Measurements from ENCODE around the gene ARHGAP26. TPM values are rescaled to one million over a fixed set of nuclear protein-coding genes. Genes with fewer than 3 reads are reported as not detected.

The ARHGAP26 gene
- total RNA-seq, 1 experiment from 2014 or later = 1.7 TPM

GRCh38 chr5:143219696-143220095 lies 449.5 kb downstream of the ARHGAP26 start:
- DNase-seq (ENCODE audit: low spot score) = no peak

GRCh38 chr5:143220748-143221251 lies 450.6 kb downstream of the ARHGAP26 start:
- DNase-seq (ENCODE audit: low spot score) = no peak

GRCh38 chr5:143222287-143223231 lies 452.4 kb downstream of the ARHGAP26 start:
- peak; percentile 41 for DNase-seq (ENCODE audit: low spot score)

- DNase-seq (ENCODE audit: low spot score) = no peak
These were observed 454.5 kb downstream of the ARHGAP26 start for GRCh38 chr5:143224672-143225071.

GRCh38 chr5:143225511-143225910 lies 455.3 kb downstream of the ARHGAP26 start:
- no peak for DNase-seq (ENCODE audit: low spot score)

- no peak for DNase-seq (ENCODE audit: low spot score)
These were observed 456.2 kb downstream of the ARHGAP26 start for GRCh38 chr5:143226361-143226760.

GRCh38 chr5:143226872-143227271 lies 456.7 kb downstream of the ARHGAP26 start:
- DNase-seq (ENCODE audit: low spot score) = no peak

- no peak for DNase-seq (ENCODE audit: low spot score)
These were observed 457.1 kb downstream of the ARHGAP26 start for GRCh38 chr5:143227301-143227700.

- DNase-seq (ENCODE audit: low spot score) = no peak
These were observed 458.6 kb downstream of the ARHGAP26 start for GRCh38 chr5:143228597-143229293.

GRCh38 chr5:143229426-143229895 lies 459.3 kb downstream of the ARHGAP26 start:
- no peak for DNase-seq (ENCODE audit: low spot score)

- no peak for DNase-seq (ENCODE audit: low spot score)
These were observed 459.9 kb downstream of the ARHGAP26 start for GRCh38 chr5:143229896-143230675.

GRCh38 chr5:143230676-143230996 lies 460.5 kb downstream of the ARHGAP26 start:
- no peak for DNase-seq (ENCODE audit: low spot score)

- DNase-seq (ENCODE audit: low spot score) = no peak
These were observed 461.2 kb downstream of the ARHGAP26 start for GRCh38 chr5:143231416-143231815.

- DNase-seq (ENCODE audit: low spot score) = no peak
These were observed 462.0 kb downstream of the ARHGAP26 start for GRCh38 chr5:143231973-143232812.

- no peak for DNase-seq (ENCODE audit: low spot score)
These were observed 462.9 kb downstream of the ARHGAP26 start for GRCh38 chr5:143233031-143233430.

- no peak for DNase-seq (ENCODE audit: low spot score)
These were observed 464.1 kb downstream of the ARHGAP26 start for GRCh38 chr5:143234162-143234842.

GRCh38 chr5:143235423-143235822 lies 465.2 kb downstream of the ARHGAP26 start:
- DNase-seq (ENCODE audit: low spot score) = no peak

GRCh38 chr5:143236682-143237081 lies 466.5 kb downstream of the ARHGAP26 start:
- DNase-seq (ENCODE audit: low spot score) = no peak

GRCh38 chr5:143237664-143238063 lies 467.5 kb downstream of the ARHGAP26 start:
- no peak for DNase-seq (ENCODE audit: low spot score)

GRCh38 chr5:143238620-143239019 lies 468.4 kb downstream of the ARHGAP26 start:
- DNase-seq (ENCODE audit: low spot score) = no peak

Measured in H4 (cell line).